Measurements from ENCODE around the gene VAV3.
"Not testable (repeated sequence)": the region's sequence is repeated elsewhere in the genome, so short reads cannot be mapped to it uniquely, and the experiment has no call there.

Gene VAV3

DNA sequence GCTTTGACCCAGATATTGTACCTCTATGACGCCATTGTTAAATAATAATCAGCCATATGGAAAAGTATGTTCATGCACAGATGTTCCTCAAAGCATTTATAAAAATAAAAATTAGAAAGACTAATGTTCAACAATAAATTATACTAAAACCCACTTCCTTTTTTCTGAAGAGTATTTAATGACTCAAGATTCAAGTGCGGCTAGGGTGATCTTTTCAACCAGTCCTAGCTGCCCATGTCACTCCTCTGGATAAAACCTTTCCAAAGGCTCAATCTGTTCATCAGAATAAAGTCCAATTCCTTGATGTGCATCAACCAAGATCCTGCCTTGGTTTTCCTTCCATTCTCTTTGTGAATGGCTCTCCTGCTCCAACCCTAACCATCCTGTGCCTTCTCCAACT, 292.0 kb downstream of the VAV3 start:
- no peak for FAIRE-seq

DNA sequence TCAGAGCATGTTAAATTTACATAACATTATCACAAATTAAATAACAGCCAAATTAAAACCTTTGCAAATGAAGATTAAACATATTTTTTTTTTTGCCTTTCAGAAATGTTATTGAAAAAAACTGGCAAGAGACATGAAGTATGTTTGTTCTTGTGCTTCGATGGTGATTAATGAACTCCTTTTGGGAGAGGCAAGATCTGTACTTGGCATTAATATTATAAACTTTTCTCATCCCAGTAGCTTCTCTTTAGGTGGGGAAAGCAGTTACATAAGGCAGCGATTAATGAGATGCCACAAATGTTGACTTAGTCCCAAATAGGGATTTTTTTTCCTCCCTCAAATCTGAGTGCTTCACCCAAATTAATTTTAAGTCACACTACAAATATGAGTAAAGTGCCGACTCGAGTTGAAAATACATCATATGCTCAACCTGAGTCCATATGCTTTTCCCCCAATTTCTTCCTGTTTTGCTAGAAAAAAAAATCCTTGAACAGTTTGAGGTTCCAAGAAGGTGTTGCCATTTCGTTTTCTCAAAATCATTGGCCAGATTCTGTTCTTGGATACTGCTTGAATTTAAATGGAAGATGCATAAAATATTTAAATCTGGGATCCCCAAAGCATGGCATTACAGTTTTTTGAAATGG, 294.5 kb downstream of the VAV3 start:
- FAIRE-seq, result no peak

DNA sequence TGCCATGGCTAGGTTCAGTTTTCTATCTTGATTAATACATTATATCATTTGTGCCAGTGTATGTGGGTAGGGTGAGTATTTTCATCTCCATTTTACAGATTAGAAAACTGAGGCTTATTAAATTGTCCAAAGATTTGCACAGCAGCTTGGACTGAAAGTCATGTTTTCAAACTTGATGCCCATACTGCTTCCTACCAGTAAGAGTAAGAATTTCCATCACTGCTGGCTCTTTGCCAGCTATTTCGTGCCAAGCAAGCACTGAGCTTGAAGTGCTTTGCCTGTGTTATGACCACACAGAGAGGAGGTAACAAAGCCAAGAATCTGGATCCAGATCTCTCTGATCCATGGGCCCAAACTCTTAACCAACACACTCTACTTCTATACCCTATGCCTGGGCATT, 295.0 kb downstream of the VAV3 start:
- FAIRE-seq, result no peak

DNA sequence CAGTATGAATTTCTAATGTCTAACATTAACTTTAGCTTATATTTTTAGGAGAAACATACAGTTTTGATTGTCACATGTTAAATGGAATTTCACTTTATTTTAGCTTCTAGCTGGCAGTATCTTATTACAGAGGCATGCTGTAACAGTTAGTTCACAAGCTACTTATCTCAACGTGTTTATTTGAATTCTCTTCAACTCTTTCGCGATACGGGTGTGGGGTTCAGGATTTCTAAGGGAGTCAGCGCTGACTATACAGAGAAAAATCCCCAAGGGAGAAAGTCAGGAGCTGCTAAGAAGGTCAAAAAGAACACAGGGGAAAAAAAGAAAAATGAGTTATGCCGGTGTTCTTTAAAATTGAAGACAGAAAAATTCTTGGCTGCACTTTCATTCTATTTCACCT, 296.2 kb downstream of the VAV3 start:
- no peak for FAIRE-seq

DNA sequence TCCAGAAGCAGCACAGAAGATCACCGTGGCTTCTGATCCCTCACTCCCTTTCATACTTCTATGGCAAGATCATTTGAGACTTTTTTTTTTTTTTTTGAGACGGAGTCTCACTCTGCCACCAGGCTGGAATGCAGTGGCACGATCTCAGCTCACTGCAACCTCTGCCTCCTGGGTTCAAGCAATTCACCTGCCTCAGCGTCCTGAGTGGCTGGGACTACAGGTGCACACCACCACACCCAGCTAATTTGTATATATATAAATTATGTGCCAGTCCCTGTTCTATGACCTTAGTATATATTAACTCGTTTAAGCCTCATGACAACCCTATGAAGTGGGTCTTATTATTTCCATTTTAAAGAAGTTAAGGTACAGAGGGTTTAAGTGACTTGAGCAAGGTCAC, 298.5 kb downstream of the VAV3 start:
- FAIRE-seq, result no peak

DNA sequence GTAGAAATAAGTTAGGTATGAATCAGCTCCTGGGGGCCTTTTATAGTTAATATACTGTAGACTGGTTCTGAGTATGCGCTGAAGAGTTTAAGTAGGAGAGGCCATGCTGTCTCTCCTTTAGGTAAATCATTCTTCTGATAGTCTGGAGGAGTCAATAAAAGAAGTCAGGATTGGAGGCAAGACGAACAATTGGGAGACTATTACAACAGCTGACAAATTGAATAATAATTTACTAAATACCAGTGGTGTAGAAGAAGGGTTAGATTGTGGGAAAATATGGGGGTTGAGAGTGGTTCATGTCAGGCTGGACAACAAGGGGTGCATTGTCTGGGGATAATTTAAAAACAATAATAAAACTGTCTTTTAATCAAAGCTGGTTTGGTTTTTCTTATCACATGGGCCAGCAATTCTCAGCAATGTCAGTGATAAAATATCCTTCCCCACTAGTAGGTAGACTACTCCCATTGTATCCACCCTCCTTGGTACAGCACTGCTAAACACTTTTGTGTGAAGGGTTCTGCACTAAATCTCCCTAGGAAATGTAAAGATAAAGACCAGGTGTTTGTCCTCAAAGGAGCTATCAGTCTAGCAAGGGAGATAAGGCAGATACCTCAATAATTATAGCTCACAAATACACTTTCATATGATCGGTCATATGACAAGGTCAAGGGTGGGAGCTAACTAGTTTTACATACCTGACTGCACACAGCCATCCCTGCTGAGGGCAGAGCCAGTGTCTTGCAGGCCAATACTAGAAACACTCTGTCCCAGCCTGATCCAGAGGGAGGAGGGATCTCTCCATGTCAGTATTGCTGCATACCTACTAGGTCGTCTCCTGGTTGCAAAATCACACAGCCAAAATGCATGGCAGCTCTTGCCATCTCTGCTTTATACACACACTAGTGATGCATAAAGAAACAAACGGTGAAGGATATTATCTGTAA, 299.7 kb downstream of the VAV3 start:
- no peak for FAIRE-seq

DNA sequence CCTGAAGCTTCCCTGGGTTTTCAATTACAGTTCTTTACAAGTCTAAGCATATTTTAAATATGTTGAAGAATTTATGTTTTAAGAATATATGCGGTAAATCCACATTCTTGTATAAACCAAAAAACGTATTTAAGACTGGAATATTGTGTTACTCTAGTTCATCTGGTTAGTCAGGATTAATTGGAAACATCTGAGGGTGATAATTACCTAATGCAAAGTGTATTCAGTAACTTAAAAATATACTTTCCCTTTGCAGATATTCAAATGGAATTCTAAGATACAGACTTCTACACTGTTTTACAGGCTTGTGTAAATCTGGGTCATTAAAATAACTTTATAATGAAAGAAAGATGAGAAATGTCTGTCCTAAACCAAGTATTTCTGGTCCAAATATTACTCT, 302.0 kb downstream of the VAV3 start:
- FAIRE-seq, result no peak

DNA sequence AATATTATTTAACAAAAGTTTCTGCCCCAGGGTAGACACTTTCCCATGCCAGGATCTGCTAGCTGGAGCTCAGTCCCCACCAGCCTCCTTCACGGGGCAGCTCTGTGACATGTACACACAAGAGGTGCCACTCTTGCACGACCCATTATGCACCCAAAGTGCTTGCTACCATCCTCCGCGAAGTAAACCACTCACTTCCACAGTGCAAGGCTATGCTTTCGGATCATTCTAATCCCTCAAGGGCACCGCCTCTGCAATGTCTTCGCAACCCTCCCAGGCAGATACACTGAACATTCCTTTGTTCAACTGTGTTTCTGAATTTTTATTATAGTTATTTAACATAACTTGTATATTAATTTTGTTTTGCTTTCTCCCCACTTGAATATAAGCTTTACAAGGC, 303.8 kb downstream of the VAV3 start:
- FAIRE-seq, result no peak

DNA sequence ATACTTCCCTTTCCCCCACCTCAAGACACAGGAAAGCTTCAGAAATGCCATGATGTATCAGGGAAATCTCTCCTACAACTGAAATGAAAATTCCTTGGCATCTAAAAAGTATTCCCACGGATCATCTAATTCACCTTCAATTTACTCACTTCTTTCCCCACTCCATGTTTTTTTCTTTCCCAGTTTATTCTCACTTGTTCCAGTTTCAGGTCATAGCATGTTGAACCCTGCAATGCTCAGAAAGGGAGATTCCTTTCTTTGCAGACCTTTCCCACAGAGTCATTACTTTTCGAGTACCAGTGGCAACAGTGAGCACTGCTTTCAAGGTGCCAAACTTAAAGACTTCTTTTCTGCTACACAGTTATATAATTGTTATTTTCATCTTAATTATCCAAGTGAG, 305.0 kb downstream of the VAV3 start:
- no peak for FAIRE-seq

DNA sequence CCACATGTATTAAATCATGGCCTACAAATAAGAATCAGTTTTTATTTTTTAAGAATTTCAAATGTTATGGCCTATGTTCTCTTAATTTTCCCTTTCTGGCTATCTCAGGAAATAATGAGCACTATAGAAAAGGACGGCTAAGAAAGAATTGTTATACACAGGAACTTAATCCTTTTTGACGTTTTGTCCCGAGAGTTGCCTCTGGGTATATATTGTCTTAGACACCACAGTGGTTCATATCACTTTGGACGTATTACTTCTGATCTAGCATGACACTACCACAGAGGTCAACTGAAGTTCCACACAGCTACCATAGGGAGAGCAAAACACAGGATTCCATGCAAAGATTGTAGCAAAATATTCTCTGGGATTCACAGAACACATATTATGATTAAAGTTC, 307.6 kb downstream of the VAV3 start:
- FAIRE-seq, result no peak

DNA sequence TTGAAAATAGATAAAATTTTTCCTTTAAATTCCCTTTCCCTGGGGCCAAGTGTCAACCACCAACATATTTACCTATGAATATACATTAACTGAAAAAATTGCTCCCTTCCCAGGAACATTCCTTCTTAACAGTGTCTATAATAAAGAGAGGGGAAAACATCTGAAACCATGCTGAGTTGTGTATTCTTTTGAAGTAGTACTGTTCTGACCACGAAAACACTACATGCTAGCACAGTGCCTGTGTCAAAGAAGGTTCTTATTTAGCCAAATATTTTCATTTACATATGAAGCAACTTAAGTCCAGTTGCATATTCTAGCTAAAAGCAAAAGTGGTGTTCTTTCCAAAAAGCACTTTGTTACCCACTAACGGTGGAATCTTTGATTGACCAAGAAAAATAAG, 311.2 kb downstream of the VAV3 start:
- FAIRE-seq, result no peak

DNA sequence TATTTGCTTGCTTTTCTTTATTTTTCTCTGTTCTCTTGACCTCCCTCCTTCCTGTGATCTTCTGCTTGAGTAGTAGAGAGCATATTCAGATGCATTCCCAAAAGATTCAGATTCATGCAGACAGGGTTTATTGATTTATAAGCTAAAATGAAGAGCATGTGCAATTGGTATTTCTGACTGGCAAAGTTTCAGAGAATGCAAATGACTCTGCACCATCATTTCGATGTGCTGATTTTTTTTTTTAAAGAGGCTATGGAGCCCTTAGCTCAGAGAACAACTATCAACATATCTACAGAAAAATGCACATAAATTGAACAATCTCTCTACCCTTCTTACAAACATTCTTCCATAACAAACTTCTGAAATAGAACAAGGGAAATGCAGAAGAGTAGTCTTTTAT, 312.0 kb downstream of the VAV3 start:
- FAIRE-seq, result no peak

DNA sequence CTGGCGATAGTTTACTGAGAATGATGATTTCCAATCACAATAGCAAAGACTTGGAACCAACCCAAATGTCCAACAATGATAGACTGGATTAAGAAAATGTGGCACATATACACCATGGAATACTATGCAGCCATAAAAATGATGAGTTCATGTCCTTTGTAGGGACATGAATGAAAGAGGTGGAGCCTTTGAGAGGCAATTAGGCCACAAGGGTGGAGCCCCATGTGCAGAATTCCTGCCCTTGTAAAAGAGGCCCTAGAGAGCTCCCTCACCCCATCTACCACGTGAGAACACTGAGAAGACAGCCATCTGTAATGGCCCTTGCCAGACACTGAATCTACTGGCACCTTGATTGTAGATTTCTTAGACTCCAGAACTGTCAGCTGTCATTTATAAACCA, 314.2 kb downstream of the VAV3 start:
- not testable (repeated sequence) for FAIRE-seq

DNA sequence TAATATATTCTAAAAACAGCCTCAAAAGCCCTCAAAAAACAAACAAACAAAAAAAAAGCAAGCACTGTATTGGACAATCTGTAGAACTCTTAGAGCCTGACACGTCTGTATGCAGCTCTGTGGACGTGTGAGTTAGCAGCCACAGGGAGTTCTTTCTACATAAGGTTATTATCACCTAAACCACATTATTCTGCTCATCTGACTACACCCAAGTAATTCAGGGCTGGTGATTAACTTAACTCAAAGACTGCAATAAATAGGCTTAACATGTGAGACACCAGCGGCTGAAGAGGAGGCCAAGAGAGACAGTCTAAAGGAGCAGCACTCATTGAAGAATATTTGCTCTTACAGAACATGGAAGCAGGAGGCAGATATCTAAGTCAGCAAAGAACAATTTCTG, 316.0 kb downstream of the VAV3 start:
- no peak for FAIRE-seq

DNA sequence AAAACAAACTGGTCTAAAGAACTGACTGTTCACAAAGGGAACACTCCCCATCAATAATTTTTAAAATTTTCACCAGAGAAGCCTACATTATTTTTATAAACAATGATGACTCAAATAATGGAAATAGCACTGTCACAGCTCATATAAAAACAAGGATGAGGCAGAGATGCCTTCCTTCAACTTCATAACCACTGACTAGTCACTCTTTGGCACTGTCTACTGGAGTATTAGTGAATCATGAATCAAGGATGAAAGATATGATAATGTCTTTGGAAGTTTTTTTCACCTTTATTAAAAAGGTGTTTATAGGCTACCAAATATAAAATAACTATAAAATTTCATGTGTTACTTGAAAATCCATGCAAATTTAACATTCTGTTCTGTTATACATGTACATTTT, 316.9 kb downstream of the VAV3 start:
- FAIRE-seq, result peak; percentile 31

DNA sequence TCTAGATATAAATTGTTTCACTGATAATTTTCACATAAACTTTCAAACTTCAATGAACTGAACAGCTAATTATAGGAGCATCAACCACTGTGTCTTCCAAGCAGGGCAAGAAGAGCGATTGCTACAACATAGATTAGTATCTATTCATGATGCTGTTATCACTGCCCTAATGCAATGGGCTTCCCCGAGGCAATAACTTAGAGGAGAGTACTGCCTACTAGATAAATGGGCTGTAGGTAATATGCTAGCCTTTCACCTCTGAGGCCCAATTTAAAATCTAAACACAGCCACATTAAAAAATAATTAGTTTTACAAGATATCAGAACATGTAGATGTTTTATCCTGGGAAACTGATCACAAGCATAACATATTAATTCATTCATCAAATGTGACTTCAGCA, 318.0 kb downstream of the VAV3 start:
- no peak for FAIRE-seq

DNA sequence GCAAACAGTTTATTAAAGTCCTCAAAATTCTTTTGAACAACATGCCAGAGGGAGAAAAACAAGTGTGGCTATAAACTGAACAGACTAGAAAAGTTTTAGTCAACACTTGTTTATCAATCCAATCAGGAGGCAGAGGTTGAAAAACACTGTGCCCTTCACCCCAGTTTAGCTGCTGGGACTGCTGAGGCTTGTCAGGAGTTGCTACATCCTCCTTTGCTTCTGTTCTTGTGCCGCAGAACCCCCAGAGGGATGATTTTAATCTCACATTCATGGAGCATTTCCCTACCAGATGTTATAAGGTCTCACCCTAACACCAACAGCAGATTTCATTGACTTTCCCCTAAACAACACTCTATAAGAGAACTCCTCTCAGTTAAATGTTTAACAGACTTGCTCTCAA, 321.2 kb downstream of the VAV3 start:
- FAIRE-seq, result no peak

DNA sequence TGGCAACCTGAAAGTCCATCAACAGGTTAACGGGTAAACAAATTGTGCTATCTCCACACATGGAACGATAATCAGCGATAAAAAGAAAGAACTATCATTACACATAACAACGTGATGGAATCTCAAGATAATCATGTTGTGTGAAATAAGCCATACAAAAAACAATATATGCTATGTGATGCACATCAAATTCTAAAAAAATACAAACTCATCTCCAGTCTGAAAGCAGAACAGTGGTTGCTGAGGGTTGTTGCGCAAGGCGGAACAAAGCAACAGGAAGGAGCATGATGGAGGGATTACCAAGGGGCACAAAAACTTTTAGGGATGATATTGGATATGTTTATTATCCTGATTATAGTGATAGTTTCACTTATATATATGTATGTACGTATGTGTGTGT, 324.8 kb downstream of the VAV3 start:
- no peak for FAIRE-seq

DNA sequence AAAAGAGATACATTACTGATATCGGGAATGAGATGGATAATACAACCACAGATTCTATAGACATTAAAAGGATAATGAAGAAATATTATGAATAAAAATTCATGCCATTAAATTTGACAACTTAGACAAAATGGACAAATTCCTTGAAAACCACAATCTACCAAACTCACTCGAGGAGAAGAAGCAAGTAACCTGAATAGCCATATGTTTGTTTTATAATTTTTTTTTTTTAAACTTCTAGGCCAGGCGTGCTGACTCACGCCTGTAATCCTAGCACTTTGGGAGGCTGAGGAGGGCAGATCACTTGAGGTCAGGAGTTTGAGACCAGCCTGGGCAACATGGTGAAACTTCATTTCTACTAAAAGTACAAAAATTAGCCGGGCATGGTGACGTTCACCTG, 327.9 kb downstream of the VAV3 start:
- FAIRE-seq, result no peak

DNA sequence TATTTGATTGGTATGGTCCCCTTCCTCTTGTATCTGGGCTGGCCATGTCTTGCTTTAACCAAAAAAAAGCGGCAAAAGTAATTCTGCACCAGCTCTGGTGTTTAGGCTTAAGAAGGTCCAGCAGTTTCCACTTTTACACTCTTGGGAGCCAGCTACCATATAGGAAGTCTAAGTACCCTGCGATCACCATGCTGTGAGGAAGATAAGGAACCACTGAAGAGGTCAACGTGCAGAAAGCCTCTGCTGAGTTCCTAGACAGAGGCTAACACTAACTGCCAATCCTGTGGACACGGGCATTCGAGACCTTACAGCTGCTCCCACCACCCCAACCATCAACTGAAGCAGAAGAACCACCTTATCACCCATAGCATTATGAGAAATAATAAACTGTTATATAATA, 331.4 kb downstream of the VAV3 start:
- no peak for FAIRE-seq

DNA sequence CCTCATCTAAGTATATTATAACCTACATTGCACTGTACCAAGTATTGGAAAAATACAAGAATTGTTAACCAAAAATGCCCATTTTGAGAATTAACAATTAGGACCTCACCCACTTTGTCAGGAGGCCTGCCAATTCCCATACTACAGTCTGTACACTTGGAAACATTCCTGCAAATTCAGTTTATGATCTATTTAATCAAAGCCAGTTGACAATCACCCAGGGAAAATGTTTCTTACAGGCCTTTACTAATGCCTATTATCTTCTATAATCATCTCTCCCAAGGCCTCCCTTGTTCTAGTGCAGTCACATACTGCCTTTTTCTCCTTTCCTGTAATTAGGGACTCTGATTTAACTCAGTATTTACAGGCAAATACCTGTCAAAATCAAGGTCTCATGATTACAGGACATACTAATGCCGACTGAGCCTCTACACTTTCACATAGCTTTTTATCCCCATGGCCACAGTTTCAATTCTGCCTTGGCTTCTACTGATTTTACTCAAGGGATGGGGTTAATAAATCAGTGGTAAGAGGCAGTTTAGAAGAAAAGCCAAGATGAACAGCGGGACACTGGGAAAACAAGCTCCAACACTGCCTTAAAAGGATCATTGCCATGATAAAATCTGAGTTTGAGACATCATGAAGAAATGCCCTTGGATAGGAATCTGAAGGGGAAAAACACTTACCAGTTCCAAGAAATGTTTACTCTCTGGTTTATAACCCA, 338.7 kb downstream of the VAV3 start:
- no peak for FAIRE-seq

DNA sequence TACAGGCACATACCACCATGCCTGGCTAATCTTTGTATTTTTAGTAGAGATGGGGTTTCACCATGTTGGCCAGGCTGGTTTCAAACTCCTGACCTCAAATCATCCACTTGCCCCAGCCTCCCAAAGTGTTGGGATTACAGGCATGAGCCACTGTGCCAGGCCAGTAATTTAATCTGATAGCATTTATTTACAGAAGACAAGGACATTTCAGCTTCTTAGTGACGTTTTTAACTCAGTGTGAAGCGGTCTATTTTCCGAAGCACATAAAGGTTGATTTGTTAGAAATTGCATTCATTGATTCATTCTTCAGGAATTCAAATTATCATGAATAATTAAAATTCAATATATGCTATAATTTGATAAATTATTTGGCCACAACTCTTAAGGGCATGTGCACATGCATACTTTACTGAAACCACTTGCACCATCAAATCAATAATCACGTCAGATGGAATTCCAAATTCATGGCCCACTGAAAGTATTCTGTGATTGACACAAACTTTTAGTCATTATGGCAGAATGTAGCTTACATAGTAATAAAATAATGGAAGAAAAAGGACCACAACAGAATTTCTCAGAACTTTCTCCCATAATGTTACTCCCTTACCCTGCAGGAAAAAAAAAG, 339.5 kb downstream of the VAV3 start:
- FAIRE-seq, result no peak

DNA sequence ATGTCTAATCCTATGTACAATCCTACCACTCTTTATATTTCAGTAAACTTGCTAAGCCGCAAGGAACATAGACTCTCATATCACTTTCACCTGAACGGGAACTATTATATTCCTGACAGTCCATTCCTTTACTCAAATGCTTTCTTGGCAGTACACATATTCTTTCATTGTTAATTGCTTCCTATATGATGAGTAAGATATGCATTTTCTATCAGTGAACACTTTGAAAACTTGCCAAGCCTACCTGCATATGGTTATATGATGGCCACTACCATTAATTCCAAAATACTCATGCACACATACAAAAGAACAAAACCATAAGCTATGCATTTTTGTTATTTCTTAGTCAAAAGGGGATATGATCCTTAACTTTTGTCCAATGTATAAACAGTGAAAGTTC, 341.5 kb downstream of the VAV3 start:
- no peak for FAIRE-seq
